HepG2 (cell line): ENCODE measurements around the gene FAAP20. TPM values are rescaled to one million over a fixed set of nuclear protein-coding genes. Genes with fewer than 3 reads are reported as not detected.

Source experiments
- AGO2 ChIP-seq: fragments of 200-400 bp; formaldehyde crosslinking; optimal IDR thresholded peaks from 2 replicates; pipeline ENCODE3; 2017; ENCODE audit warnings: mild to moderate bottlenecking, low read depth, low read length, moderate library complexity
- ATF7 ChIP-seq, 2 experiments: fragments of 450-650 bp in 1 of 2; sonication (generic) in 1 of 2; formaldehyde crosslinking in 1 of 2; IDR thresholded peaks; 2 replicates each; pipeline versions ENCODE4 v1.4.0 to v1.6.1; 2016 to 2020; ENCODE audit warnings: antibody characterized with exemption in 1 of 2, mild to moderate bottlenecking in 1 of 2, missing genetic modification reagents in 1 of 2
- KDM2A ChIP-seq: sonication (generic); formaldehyde crosslinking; IDR thresholded peaks from 2 replicates; pipeline ENCODE4 v1.4.0; 2020; ENCODE audit warnings: low read depth, missing genetic modification reagents, borderline replicate concordance
- POLR2A ChIP-seq, 2 experiments: IDR thresholded peaks; 2 replicates each; pipeline ENCODE4 v1.6.1; 2011; ENCODE audit warnings: low read depth in 2 of 2, low read length in 2 of 2, mild to moderate bottlenecking in 1 of 2, moderate library complexity in 1 of 2; ENCODE audit not compliant: insufficient read depth in 1 of 2
- PRPF4 ChIP-seq: fragments of 200-400 bp; formaldehyde crosslinking; IDR thresholded peaks from 2 replicates; pipeline ENCODE4 v1.6.1; 2016; ENCODE audit warnings: low read length, low read depth; ENCODE audit not compliant: poor library complexity, severe bottlenecking
- RBFOX2 ChIP-seq: fragments of 200-400 bp; formaldehyde crosslinking; IDR thresholded peaks from 2 replicates; pipeline ENCODE4 v1.6.1; 2017; ENCODE audit warnings: low read depth, mild to moderate bottlenecking, low read length
- RELA ChIP-seq: sonication (generic); formaldehyde crosslinking; IDR thresholded peaks from 2 replicates; pipeline ENCODE4 v1.4.0; 2020; ENCODE audit warnings: missing genetic modification reagents
- RXRB ChIP-seq: IDR thresholded peaks from 2 replicates; pipeline ENCODE4 v1.6.1; 2016; ENCODE audit warnings: borderline replicate concordance, missing genetic modification reagents, missing compliant biosample characterization
- SMC3 ChIP-seq: IDR thresholded peaks from 2 replicates; pipeline ENCODE4 v1.6.1; 2011; ENCODE audit warnings: low read length, improper control_type of control experiment
- TGIF2 ChIP-seq: IDR thresholded peaks from 2 replicates; pipeline ENCODE4 v1.6.1; 2016; ENCODE audit warnings: control low read depth, missing compliant biosample characterization
- ZBTB3 ChIP-seq: sonication (generic); formaldehyde crosslinking; IDR thresholded peaks from 2 replicates; pipeline ENCODE4 v1.4.0; 2020; ENCODE audit warnings: low read depth, mild to moderate bottlenecking, moderate library complexity, missing genetic modification reagents, borderline replicate concordance
- ZFP90 ChIP-seq: sonication (generic); formaldehyde crosslinking; IDR thresholded peaks from 2 replicates; pipeline ENCODE4 v1.8.0; 2022; ENCODE audit warnings: missing genetic modification reagents, mild to moderate bottlenecking, inconsistent platforms, borderline replicate concordance
- ZFX ChIP-seq: sonication (generic); formaldehyde crosslinking; IDR thresholded peaks from 2 replicates; pipeline ENCODE4 v1.4.0; 2020; ENCODE audit warnings: mild to moderate bottlenecking, low read depth, missing genetic modification reagents, moderate library complexity
- ZFY ChIP-seq: sonication (generic); formaldehyde crosslinking; IDR thresholded peaks from 2 replicates; pipeline ENCODE4 v1.4.0; 2020; ENCODE audit warnings: missing genetic modification reagents
- ZNF557 ChIP-seq: sonication (generic); formaldehyde crosslinking; IDR thresholded peaks from 2 replicates; pipeline ENCODE4 v1.4.0; 2020; ENCODE audit warnings: missing genetic modification reagents
- ZNF878 ChIP-seq: sonication (generic); formaldehyde crosslinking; IDR thresholded peaks from 2 replicates; pipeline ENCODE4 v1.8.1; 2023; ENCODE audit warnings: mild to moderate bottlenecking, missing genetic modification reagents, moderate library complexity
- ZNF891 ChIP-seq: sonication (generic); formaldehyde crosslinking; IDR thresholded peaks from 2 replicates; pipeline ENCODE4 v1.5.0; 2020; ENCODE audit warnings: mild to moderate bottlenecking, missing genetic modification reagents
- polyA plus RNA-seq, 8 experiments: library from polyadenylated mRNA; depleted of rRNA in 3 of 8; stranded (reverse) in 7 of 8; unstranded in 1 of 8; fragments of >200 nt; fragmentation: Illumina TruSeq in 4 of 8; extraction: Trizol in 4 of 8; gene quantifications; 2 replicates each; pipeline versions ENCODE4 v1.2.1 to v1.2.3, GENCODE V29; 2011 to 2016; ENCODE audit warnings: low read depth in 4 of 8, missing spikeins in 1 of 8, mixed read lengths in 1 of 8; ENCODE audit not compliant: insufficient read depth in 1 of 8
- total RNA-seq, 5 experiments: library from RNA; depleted of rRNA; stranded (reverse); fragments of >200 nt; fragmentation: Illumina TruSeq; extraction: Trizol; gene quantifications; 2 replicates each; pipeline ENCODE4 v1.2.3, GENCODE V29; 2016; ENCODE audit warnings: low read depth in 1 of 5
- TF ChIP-seq, protein P1 (sequence below): sonication (generic); formaldehyde crosslinking; IDR thresholded peaks from 2 replicates; pipeline ENCODE4 v1.9.0; 2022; ENCODE audit warnings: missing genetic modification reagents, mild to moderate bottlenecking, borderline replicate concordance
- TF ChIP-seq, protein P2 (sequence below): sonication (generic); formaldehyde crosslinking; IDR thresholded peaks from 2 replicates; pipeline ENCODE4 v1.4.0; 2020; ENCODE audit warnings: mild to moderate bottlenecking, missing genetic modification reagents
- TF ChIP-seq, protein P3 (sequence below): sonication (generic); formaldehyde crosslinking; IDR thresholded peaks from 2 replicates; pipeline ENCODE4 v1.5.0; 2020; ENCODE audit warnings: mild to moderate bottlenecking, missing genetic modification reagents, moderate library complexity
- TF ChIP-seq, protein P4 (sequence below): sonication (generic); formaldehyde crosslinking; IDR thresholded peaks from 2 replicates; pipeline ENCODE4 v1.4.0; 2020; ENCODE audit warnings: missing genetic modification reagents

Gene FAAP20
- total and polyA plus RNA-seq, 2 of the 13 experiments (the other 11 are each of a cell fraction or from before 2014, with no cell fraction given) = 9.6 to 10.8 TPM

DNA sequence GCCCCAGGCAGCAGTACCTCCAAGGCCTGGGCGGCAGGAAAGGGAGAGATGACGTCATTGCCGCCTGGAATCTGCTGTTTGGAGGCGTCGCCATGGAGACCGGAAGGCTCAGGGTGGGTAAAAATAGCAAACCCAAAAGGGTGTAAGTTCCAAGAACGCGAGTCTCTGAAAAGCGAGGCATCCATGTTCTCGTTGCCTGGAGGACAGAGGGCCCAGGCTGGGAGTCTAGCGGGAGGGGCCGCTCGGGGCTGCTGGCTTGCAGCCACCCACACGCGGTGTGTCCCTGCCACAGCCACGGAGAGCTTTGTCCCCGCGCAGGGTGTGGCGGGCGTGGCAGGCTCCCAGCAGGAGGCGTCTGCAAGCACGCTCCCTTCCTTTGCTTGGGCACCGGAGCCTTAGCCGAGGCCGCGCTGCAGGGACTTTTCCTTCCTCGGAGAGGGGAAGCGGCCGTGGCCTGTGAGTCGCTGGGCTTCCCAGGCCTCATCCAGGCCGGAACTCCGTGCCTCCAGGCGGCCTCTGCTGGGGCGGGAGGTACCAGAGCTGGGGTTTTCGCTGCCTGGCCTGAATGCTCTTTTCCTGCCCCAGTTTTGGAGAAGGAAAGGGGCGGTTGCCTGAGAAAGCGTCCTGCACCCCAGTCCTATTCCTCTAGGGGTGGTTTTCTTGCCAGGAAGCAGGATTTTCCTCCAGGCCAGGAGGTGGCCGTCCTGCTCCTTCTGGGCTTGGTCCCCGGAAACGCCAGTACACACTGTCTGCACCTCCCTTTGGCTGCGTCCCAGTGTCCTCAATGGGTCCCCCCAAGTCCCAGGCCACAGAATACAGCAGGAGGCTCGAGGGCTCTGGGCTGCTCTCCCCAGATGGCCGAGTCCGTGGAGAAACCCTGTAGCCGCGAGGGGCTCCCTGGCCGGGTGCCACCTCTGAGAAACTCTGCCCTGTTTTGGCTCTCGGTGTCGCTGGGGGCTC is 18.2 kb upstream of the FAAP20 start (continued):
- TF ChIP-seq, protein P1, sequence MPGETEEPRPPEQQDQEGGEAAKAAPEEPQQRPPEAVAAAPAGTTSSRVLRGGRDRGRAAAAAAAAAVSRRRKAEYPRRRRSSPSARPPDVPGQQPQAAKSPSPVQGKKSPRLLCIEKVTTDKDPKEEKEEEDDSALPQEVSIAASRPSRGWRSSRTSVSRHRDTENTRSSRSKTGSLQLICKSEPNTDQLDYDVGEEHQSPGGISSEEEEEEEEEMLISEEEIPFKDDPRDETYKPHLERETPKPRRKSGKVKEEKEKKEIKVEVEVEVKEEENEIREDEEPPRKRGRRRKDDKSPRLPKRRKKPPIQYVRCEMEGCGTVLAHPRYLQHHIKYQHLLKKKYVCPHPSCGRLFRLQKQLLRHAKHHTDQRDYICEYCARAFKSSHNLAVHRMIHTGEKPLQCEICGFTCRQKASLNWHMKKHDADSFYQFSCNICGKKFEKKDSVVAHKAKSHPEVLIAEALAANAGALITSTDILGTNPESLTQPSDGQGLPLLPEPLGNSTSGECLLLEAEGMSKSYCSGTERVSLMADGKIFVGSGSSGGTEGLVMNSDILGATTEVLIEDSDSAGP = no peak
- TF ChIP-seq, protein P2, sequence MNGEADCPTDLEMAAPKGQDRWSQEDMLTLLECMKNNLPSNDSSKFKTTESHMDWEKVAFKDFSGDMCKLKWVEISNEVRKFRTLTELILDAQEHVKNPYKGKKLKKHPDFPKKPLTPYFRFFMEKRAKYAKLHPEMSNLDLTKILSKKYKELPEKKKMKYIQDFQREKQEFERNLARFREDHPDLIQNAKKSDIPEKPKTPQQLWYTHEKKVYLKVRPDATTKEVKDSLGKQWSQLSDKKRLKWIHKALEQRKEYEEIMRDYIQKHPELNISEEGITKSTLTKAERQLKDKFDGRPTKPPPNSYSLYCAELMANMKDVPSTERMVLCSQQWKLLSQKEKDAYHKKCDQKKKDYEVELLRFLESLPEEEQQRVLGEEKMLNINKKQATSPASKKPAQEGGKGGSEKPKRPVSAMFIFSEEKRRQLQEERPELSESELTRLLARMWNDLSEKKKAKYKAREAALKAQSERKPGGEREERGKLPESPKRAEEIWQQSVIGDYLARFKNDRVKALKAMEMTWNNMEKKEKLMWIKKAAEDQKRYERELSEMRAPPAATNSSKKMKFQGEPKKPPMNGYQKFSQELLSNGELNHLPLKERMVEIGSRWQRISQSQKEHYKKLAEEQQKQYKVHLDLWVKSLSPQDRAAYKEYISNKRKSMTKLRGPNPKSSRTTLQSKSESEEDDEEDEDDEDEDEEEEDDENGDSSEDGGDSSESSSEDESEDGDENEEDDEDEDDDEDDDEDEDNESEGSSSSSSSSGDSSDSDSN (CRISPR knock-in tag) = peak; percentile 74
- TF ChIP-seq ZFP90 (CRISPR knock-in tag) (no peak), AGO2 (peak; percentile 22), RXRB (no peak), RBFOX2 (peak; percentile 41; the same call in 1 of the 2 replicates), ZNF878 (no peak), ZNF891 (CRISPR knock-in tag) (no peak), ZFX (peak; percentile 62), ZNF557 (CRISPR knock-in tag) (no peak), POLR2A (IDR thresholded peaks at IDR 0.05; ENCODE audit: insufficient read depth in 1 of 2, low read depth in 2 of 2, low read length in 2 of 2) (no peak), KDM2A (CRISPR knock-in tag) (peak; percentile 61), ATF7 (IDR thresholded peaks at IDR 0.05) (peak; percentile 98), ATF7 (CRISPR knock-in tag; IDR thresholded peaks at IDR 0.05) (no peak), ZBTB3 (CRISPR knock-in tag) (no peak), RELA (no peak), TGIF2 (no peak), SMC3 (no peak), PRPF4 (peak; percentile 41), ZFY (CRISPR knock-in tag) (peak; percentile 45; the same call in 1 of the 2 replicates)
- TF ChIP-seq, protein P3, sequence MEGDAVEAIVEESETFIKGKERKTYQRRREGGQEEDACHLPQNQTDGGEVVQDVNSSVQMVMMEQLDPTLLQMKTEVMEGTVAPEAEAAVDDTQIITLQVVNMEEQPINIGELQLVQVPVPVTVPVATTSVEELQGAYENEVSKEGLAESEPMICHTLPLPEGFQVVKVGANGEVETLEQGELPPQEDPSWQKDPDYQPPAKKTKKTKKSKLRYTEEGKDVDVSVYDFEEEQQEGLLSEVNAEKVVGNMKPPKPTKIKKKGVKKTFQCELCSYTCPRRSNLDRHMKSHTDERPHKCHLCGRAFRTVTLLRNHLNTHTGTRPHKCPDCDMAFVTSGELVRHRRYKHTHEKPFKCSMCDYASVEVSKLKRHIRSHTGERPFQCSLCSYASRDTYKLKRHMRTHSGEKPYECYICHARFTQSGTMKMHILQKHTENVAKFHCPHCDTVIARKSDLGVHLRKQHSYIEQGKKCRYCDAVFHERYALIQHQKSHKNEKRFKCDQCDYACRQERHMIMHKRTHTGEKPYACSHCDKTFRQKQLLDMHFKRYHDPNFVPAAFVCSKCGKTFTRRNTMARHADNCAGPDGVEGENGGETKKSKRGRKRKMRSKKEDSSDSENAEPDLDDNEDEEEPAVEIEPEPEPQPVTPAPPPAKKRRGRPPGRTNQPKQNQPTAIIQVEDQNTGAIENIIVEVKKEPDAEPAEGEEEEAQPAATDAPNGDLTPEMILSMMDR (CRISPR knock-in tag) = peak; percentile 13; the same call in 1 of the 2 replicates
- TF ChIP-seq, protein P4, sequence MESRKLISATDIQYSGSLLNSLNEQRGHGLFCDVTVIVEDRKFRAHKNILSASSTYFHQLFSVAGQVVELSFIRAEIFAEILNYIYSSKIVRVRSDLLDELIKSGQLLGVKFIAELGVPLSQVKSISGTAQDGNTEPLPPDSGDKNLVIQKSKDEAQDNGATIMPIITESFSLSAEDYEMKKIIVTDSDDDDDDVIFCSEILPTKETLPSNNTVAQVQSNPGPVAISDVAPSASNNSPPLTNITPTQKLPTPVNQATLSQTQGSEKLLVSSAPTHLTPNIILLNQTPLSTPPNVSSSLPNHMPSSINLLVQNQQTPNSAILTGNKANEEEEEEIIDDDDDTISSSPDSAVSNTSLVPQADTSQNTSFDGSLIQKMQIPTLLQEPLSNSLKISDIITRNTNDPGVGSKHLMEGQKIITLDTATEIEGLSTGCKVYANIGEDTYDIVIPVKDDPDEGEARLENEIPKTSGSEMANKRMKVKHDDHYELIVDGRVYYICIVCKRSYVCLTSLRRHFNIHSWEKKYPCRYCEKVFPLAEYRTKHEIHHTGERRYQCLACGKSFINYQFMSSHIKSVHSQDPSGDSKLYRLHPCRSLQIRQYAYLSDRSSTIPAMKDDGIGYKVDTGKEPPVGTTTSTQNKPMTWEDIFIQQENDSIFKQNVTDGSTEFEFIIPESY (CRISPR knock-in tag) = peak; percentile 95
